Subcutaneous adipose tissue (tissue), 4 donors: ENCODE measurements around the gene SPINT4. TPM values are rescaled to one million over a fixed set of nuclear protein-coding genes. Genes with fewer than 3 reads are reported as not detected.

Experiments
- CTCF ChIP-seq: fragments of 450-650 bp; IDR thresholded peaks from one replicate; pipeline ENCODE4 v1.5.1; 2016; ENCODE audit warnings: low read depth, mild to moderate bottlenecking, control low read depth, antibody characterized with exemption, moderate library complexity
- total RNA-seq, 4 donors: library from RNA; depleted of rRNA; stranded (reverse); fragments of >200 nt; gene quantifications; one replicate each; pipeline ENCODE4 v1.1.0, GENCODE V29; 2016

The SPINT4 gene
- not detected for total RNA-seq

- TF ChIP-seq CTCF: no peak
Observed at GRCh38 chr20:45722047-45722446, at the start of gene SPINT4. Gene SPINT4, plus strand, starts transcription at chr20:45722347. Its CDS starts 21 bp downstream, at chr20:45722368.

- no peak for TF ChIP-seq CTCF
Observed at GRCh38 chr20:45672765-45673164, 49.4 kb upstream of the SPINT4 start.

GRCh38 chr20:45679650-45680049, 42.5 kb upstream of the SPINT4 start:
- no peak for TF ChIP-seq CTCF

- no peak for TF ChIP-seq CTCF
Observed at GRCh38 chr20:45685896-45686295, 36.3 kb upstream of the SPINT4 start.

- TF ChIP-seq CTCF: no peak
Observed at GRCh38 chr20:45695496-45695895, 26.7 kb upstream of the SPINT4 start.

GRCh38 chr20:45701104-45701503, 21.0 kb upstream of the SPINT4 start:
- no peak for TF ChIP-seq CTCF

- TF ChIP-seq CTCF: no peak
Observed at GRCh38 chr20:45701873-45702272, 20.3 kb upstream of the SPINT4 start, which contains the start of gene WFDC13. Gene WFDC13, plus strand, starts transcription at chr20:45702038. Its CDS starts 86 bp downstream, at chr20:45702124.
